ENCODE data around the gene YY1. TPM values are rescaled to one million over a fixed set of nuclear protein-coding genes. Genes with fewer than 3 reads are reported as not detected.

Gene YY1
- total and polyA plus RNA-seq, 2 experiments from 2014 or later: 88.2 to 128 TPM

GRCh38 chr14:100325231-100325632, 86.3 kb downstream of the YY1 start:
- ATAC-seq (no peak), DNase-seq (ENCODE audit: low spot score) (no peak)
- no peak overlapping the region for H3K27ac ChIP-seq (ENCODE audit: low read depth)
- peaks cover 3% of the 10 kb centered on the region; the same call in 2 of the 3 replicates for H3K4me1 Mint-ChIP-seq
- no peaks in the 10 kb centered on the region for H3K9me2 ChIP-seq (ENCODE audit: insufficient read depth)
- H3K4me2 ChIP-seq: no peak overlapping the region
- no peaks in the 10 kb centered on the region for H3F3A ChIP-seq (replicated peaks; ENCODE audit: low read depth)
- H4K20me1 ChIP-seq (replicated peaks; ENCODE audit: insufficient read depth): no peaks in the 10 kb centered on the region
- TF ChIP-seq ZNF462 (CRISPR knock-in tag; IDR thresholded peaks at IDR 0.05) (no peak), JUNB (IDR thresholded peaks at IDR 0.05; ENCODE audit: unreplicated experiment) (no peak), STAT1 (IDR thresholded peaks at IDR 0.05; ENCODE audit: unreplicated experiment) (no peak), ZNF331 (CRISPR knock-in tag; IDR thresholded peaks at IDR 0.05; ENCODE audit: low read depth) (no peak), ETS1 (IDR thresholded peaks at IDR 0.05) (no peak)
- TF ChIP-seq, protein P1, sequence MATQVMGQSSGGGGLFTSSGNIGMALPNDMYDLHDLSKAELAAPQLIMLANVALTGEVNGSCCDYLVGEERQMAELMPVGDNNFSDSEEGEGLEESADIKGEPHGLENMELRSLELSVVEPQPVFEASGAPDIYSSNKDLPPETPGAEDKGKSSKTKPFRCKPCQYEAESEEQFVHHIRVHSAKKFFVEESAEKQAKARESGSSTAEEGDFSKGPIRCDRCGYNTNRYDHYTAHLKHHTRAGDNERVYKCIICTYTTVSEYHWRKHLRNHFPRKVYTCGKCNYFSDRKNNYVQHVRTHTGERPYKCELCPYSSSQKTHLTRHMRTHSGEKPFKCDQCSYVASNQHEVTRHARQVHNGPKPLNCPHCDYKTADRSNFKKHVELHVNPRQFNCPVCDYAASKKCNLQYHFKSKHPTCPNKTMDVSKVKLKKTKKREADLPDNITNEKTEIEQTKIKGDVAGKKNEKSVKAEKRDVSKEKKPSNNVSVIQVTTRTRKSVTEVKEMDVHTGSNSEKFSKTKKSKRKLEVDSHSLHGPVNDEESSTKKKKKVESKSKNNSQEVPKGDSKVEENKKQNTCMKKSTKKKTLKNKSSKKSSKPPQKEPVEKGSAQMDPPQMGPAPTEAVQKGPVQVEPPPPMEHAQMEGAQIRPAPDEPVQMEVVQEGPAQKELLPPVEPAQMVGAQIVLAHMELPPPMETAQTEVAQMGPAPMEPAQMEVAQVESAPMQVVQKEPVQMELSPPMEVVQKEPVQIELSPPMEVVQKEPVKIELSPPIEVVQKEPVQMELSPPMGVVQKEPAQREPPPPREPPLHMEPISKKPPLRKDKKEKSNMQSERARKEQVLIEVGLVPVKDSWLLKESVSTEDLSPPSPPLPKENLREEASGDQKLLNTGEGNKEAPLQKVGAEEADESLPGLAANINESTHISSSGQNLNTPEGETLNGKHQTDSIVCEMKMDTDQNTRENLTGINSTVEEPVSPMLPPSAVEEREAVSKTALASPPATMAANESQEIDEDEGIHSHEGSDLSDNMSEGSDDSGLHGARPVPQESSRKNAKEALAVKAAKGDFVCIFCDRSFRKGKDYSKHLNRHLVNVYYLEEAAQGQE (IDR thresholded peaks at IDR 0.05; ENCODE audit: unreplicated experiment): no peak
- no peak overlapping the region for H3K4me3 Mint-ChIP-seq
- peaks cover 9% of the 10 kb centered on the region for H3K27me3 Mint-ChIP-seq (ENCODE audit: insufficient read depth, low read depth, poor library complexity)
- H3K79me2 ChIP-seq (replicated peaks; ENCODE audit: insufficient read depth): no peaks in the 10 kb centered on the region
- H3K36me3 ChIP-seq (ENCODE audit: insufficient read depth): no peaks in the 10 kb centered on the region
- H3K27me3 ChIP-seq (ENCODE audit: insufficient read depth): no peaks in the 10 kb centered on the region
- no peak overlapping the region for H3K4me3 ChIP-seq
- H2AFZ ChIP-seq: no peak overlapping the region
- no peaks in the 10 kb centered on the region for H3K36me3 Mint-ChIP-seq (ENCODE audit: low read depth)
- H3K9me3 Mint-ChIP-seq: no peaks in the 10 kb centered on the region
- no peaks in the 10 kb centered on the region for H3K4me1 ChIP-seq (ENCODE audit: insufficient read depth)
- no peak overlapping the region for H3K27ac Mint-ChIP-seq
